Measurements from ENCODE around the gene TDP1. TPM values are rescaled to one million over a fixed set of nuclear protein-coding genes. Genes with fewer than 3 reads are reported as not detected.

Gene TDP1
- total RNA-seq, 4 donors from 2014 or later: 2.0 to 5.0 (median 3.8) TPM

- in situ Hi-C loops (cut with MboI; ENCODE audit: low sequenced_read_pairs in 4 of 4): loop anchor here (25.0 kb wide), 2 partner anchors 303 to 803 kb away; partner anchors contain the start of gene PSMC1 (in 2 of the 4)
- Histone ChIP-seq H3K9me3 (no peaks in the 10 kb centered on the region), H3K27me3 (no peaks in the 10 kb centered on the region), H3K27ac (no peak overlapping the region), H3K4me1 (peaks cover 10% of the 10 kb centered on the region in 2 donors), H3K4me3 (no peak overlapping the region), H3K36me3 (peaks cover 0 to 10% of the 10 kb centered on the region in 2 donors)
- ATAC-seq (no peak), DNase-seq (no peak)
- intact Hi-C loops (cut with DNase I; ENCODE audit: low total_unique reads): loop anchor here (5.0 to 10.0 kb wide), 6 partner anchors 423 to 1967 kb away; partner anchors contain the start of genes FOXN3, GALC, PTPN21 and SPATA7
- TF ChIP-seq POLR2A (IDR thresholded peaks at IDR 0.05): no peak
- TF ChIP-seq CTCF (IDR thresholded peaks at IDR 0.05 in 4 of 5, conservative IDR thresholded peaks at IDR 0.05 in 1 of 5): no peak
Measured at GRCh38 chr14:89958966-89959365, 3.2 kb downstream of the TDP1 start.

- intact Hi-C loops (cut with DNase I; ENCODE audit: low total_unique reads) (loop anchor here (5.0 to 10.0 kb wide), 6 partner anchors 422 to 1968 kb away; partner anchors contain the start of genes FOXN3, GALC, PTPN21 and SPATA7), in situ Hi-C loops (cut with MboI; ENCODE audit: low sequenced_read_pairs in 4 of 4) (loop anchor here (25.0 kb wide), 2 partner anchors 302 to 802 kb away; partner anchors contain the start of gene PSMC1 (in 2 of the 4))
- ATAC-seq (no peak), DNase-seq (no peak)
- Histone ChIP-seq H3K4me3 (no peak overlapping the region), H3K36me3 (peaks cover 0 to 13% of the 10 kb centered on the region in 2 donors), H3K4me1 (peaks cover 7 to 8% of the 10 kb centered on the region in 2 donors), H3K27me3 (no peaks in the 10 kb centered on the region), H3K9me3 (no peaks in the 10 kb centered on the region), H3K27ac (no peak overlapping the region)
- no peak for TF ChIP-seq POLR2A (IDR thresholded peaks at IDR 0.05)
- TF ChIP-seq CTCF (IDR thresholded peaks at IDR 0.05 in 4 of 5, conservative IDR thresholded peaks at IDR 0.05 in 1 of 5): no peak
Measured at GRCh38 chr14:89959853-89960445, 4.2 kb downstream of the TDP1 start.

- Histone ChIP-seq H3K36me3 (peaks cover 0 to 13% of the 10 kb centered on the region in 2 donors), H3K27me3 (no peaks in the 10 kb centered on the region), H3K4me3 (no peak overlapping the region), H3K4me1 (peaks cover 7 to 8% of the 10 kb centered on the region in 2 donors), H3K27ac (no peak overlapping the region), H3K9me3 (no peaks in the 10 kb centered on the region)
- TF ChIP-seq POLR2A (IDR thresholded peaks at IDR 0.05): no peak
- no peak for TF ChIP-seq CTCF (IDR thresholded peaks at IDR 0.05 in 4 of 5, conservative IDR thresholded peaks at IDR 0.05 in 1 of 5)
- intact Hi-C loops (cut with DNase I; ENCODE audit: low total_unique reads): no loop called here
- ATAC-seq (no peak), DNase-seq (no peak)
- in situ Hi-C loops (cut with MboI; ENCODE audit: low sequenced_read_pairs in 4 of 4): loop anchor here (25.0 kb wide), 2 partner anchors 301 to 801 kb away; partner anchors contain the start of gene PSMC1 (in 2 of the 4)
Measured at GRCh38 chr14:89960914-89961313, 5.2 kb downstream of the TDP1 start.

- TF ChIP-seq CTCF (IDR thresholded peaks at IDR 0.05 in 4 of 5, conservative IDR thresholded peaks at IDR 0.05 in 1 of 5) (no peak), POLR2A (IDR thresholded peaks at IDR 0.05) (no peak)
Measured at GRCh38 chr14:89963288-89963978, 7.7 kb downstream of the TDP1 start.

More at GRCh38 chr14:89963288-89963978, 7.7 kb downstream of the TDP1 start:
- intact Hi-C loops (cut with DNase I; ENCODE audit: low total_unique reads): no loop called here
- Histone ChIP-seq H3K36me3 (peaks cover 0 to 28% of the 10 kb centered on the region in 2 donors), H3K27me3 (no peaks in the 10 kb centered on the region), H3K4me1 (no peaks in the 10 kb centered on the region), H3K9me3 (no peaks in the 10 kb centered on the region), H3K27ac (no peak overlapping the region), H3K4me3 (no peak overlapping the region)
- in situ Hi-C loops (cut with MboI; ENCODE audit: low sequenced_read_pairs in 4 of 4): loop anchor here (25.0 kb wide), 2 partner anchors 299 to 799 kb away; partner anchors contain the start of gene PSMC1 (in 2 of the 4)
- no peak for ATAC-seq
- no peak for DNase-seq
